ENCODE data around the gene TRABD.
"Not testable (repeated sequence)": the region's sequence is repeated elsewhere in the genome, so short reads cannot be mapped to it uniquely, and the experiment has no call there.

TRABD gene

GRCh38 chr22:50185375-50186087 is at the start of gene TRABD:
Gene TRABD, plus strand, starts transcription at chr22:50185913. Its CDS starts 7,148 bp downstream, at chr22:50193061.
- peak; percentile 78 for DNase-seq

- no peak for DNase-seq
Observed at GRCh38 chr22:50136581-50137015, 49.1 kb upstream of the TRABD start.

DNA sequence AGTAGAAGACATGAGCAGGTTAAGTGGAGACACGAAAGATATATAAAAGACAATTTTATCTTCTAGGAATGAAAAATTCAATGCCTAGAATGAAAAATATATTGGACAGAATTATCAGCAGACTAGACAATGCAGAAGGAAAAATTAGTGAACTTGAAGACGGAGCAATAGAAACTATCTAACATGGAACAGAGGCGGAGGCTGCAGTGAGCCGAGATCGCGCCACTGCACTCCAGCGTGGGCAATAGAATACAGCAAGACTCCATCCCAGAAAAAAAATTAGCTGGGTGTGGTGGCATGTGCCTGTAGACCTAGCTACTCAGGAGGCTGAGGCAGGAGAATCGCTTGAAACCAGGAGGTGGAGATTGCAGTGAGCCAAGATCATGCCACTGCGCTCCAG is 48.4 kb upstream of the TRABD start:
- DNase-seq: not testable (repeated sequence)

DNA sequence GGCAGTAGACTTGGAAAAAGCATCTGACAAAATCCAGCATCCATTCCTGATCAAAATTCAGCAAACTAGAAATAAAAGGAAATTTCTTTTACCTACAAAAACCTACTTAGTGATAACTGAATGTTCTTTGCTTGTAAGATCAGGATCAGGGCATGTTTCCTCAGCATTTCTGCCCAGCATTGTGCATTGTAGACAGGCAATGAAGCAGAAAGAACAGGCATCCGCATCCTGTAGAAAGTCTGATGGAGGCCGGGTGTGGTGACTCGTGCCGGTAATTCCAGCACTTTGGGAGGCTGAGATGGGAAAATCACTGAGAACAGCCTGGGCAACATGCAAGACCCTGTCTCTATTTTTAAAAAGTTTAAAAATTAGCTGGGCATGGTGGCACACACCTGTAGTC is 47.7 kb upstream of the TRABD start:
- DNase-seq: no peak

DNA sequence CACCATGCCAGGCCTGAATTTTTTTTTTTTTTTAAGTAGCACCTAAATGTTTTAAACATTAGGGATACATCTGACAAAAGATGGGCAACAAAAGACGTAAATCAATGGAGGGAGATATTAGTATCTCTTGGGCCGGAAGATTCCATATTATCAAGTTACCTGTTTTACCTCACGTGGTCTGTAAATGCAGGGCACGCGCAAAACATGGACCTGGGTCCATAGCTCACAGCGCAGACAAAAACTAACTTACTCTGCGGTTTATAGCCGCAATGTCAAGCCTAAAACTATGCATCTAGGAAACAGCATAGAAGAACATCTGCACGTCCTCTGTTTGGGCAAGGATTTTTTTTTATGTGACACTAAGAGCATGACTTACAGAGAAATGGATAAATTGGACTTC is 46.7 kb upstream of the TRABD start:
- peak; percentile 55 for DNase-seq

DNA sequence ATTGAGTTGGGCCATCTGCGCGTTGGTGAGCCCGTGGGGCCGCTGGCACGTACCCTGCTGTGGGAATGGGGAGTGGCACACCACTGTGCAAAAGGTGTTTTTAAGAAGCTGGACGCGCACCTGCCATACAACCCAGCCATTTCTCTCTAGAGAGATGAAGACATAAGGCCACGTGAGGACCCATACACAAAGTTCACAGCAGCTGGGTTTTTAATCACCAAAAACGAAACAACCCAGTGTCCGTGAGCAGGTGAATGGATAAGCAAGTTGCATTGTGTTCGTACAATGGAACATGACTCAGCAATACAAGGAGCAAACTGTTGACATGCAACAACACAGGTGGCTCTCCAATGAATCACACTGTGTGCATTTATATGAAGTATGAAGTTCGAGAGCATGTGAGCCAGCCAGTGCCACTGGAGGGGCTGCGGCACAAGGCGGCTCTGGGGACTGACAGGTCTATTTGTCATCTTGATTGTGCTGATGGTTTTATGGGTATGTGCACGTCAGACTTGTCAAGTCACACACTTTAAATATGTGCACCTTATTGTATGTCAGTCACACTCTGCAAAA is 45.8 kb upstream of the TRABD start:
- peak; percentile 99 for DNase-seq

DNA sequence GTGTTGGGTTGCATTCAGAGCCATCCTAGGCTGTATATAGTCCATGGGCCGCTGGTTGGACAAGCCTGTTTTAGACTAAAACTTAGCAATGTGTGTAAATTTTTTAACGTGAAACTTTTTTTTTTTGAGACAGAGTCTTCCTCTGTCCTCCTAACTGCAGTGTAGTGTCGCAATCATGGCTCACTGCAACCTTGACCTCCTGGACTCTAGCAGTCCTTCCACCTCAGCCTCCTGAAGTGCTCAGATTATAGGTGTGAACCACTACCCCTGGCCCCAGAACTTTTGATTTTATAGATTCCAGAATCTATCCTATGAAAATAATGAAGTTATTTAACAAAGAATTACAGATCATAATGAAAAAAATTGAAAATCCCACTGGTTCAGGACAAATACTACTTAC is 45.1 kb upstream of the TRABD start:
- no peak for DNase-seq

GRCh38 chr22:50141462-50141861 is 44.3 kb upstream of the TRABD start:
- DNase-seq: no peak

DNA sequence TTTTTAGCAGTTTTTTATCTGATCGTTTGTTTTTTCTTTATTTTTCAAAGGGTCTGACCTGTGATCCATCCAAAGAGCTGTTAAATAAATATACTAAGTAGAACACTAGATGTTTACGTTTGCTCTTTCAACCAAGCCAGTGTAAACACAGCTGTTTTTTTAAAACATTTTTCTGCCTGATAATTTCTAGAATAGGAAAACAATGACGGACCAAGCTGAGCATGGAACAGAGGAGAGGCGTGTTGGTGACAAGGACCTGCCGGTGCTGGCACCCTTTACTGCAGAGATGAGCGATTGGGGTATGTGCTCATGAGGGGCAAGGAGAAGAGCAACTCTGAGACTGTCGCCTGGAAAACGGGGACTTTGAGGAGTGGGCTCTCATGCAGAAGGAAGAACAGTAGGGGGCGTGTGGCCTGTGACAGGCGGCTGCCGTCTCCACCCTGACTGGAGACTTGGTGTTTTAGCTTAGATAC is 43.8 kb upstream of the TRABD start:
- DNase-seq: peak; percentile 47

DNA sequence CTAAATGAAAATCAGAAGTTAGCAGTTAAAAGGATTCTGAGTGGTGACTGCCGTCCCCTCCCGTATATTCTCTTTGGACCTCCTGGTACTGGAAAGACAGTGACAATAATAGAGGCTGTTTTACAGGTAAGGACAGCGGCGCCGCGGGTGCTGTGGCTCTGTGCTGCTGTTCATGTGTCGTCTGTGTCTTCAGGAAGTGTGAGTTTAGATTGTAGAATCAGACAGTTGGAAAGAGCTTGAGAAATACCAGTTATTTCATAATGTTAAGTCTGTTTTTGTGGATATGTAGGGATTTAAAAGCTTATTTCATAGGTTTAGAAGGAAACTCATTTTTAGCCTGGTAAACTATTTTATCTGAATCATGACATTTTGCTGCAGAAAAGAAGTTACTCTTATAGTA is 42.6 kb upstream of the TRABD start:
- DNase-seq: no peak

DNA sequence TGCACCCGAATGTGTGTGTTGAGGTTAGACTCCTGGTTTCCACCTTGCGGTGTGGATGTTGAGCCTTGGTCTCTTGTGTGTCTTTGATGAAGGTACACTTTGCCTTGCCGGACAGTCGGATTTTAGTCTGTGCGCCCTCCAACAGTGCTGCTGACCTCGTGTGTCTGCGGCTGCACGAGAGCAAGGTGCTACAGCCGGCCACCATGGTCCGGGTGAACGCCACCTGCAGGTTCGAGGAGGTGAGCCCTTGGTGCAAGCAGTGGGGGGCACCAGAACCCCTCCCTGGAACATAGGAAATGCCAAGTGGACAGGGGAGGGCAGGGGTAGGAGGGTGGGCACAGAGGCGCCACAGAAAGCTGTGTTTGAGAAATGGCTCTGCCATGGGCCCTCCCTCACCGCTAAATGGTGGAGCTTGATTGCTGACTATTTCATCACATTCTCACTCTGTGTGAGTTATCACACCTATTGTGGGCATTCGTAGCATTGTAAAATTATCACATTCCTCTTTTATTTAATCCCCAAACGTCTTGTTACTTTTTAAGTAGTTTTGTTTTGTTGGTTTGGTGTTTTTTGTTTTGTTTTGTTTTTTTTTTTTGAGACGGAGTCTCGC is 41.6 kb upstream of the TRABD start:
- DNase-seq: no peak

- no peak for DNase-seq
Observed at GRCh38 chr22:50145721-50146438, 39.8 kb upstream of the TRABD start.

- peak; percentile 8 for DNase-seq
Observed at GRCh38 chr22:50146439-50147238, 39.1 kb upstream of the TRABD start.

- not testable (repeated sequence) for DNase-seq
Observed at GRCh38 chr22:50147258-50148165, 38.2 kb upstream of the TRABD start.

GRCh38 chr22:50148166-50148500 is 37.6 kb upstream of the TRABD start:
- no peak for DNase-seq

- DNase-seq: peak; percentile 85
Observed at GRCh38 chr22:50148991-50149721, 36.6 kb upstream of the TRABD start.

DNA sequence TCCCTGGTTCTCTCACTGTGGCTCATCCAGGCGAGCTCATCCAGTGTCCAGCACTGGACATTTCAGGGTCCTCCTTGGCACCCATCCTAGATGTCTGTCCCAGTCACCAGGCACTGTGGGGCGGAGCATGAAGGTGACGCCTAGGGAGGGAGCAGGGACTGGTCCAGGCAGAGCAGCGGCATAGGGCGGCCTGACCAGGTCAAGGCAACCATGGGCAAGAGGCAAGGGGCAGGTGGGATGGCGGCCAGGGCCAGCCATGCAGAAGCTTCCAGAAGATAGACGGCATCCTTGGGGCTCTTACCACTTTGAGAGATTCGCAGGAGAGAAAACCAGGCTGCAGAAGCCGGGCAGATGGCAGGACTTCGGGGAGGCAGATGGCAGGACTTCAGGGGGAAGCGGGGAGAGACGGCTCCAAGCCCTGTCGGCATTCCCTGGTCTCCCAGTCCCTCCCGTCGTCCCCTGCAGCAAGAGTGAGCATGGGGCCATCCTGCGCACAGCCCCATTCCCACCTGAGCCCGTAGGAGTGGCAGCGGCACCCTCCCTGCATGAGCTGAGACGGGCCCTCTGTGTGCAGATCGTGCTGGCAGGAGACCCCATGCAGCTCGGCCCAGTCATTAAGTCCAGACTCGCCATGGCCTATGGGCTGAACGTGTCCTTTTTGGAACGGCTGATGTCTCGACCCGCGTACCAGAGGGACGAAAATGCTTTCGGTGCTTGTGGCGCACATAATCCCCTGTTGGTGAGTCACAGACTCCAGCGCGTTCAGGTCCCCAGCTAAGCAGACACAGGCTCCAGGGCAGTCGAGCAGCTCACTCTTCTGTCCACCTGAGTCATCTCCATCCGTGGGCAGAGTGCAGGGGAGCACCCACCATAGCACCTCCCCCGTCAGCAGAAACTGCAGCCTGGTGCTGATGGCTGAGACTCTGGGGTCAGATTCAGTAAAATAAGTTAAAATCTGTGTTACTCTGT is 35.3 kb upstream of the TRABD start:
- DNase-seq: no peak

GRCh38 chr22:50151571-50152537 is 33.9 kb upstream of the TRABD start:
- no peak for DNase-seq

Measured in DMS153 (cell line).